Subcutaneous adipose tissue (tissue), 4 donors: ENCODE data around the gene PTPRQ. TPM values are rescaled to one million over a fixed set of nuclear protein-coding genes. Genes with fewer than 3 reads are reported as not detected.

Experiments used
- CTCF ChIP-seq: fragments of 450-650 bp; IDR thresholded peaks from one replicate; pipeline ENCODE4 v1.5.1; 2016; ENCODE audit warnings: low read depth, mild to moderate bottlenecking, control low read depth, antibody characterized with exemption, moderate library complexity
- total RNA-seq, 4 donors: library from RNA; depleted of rRNA; stranded (reverse); fragments of >200 nt; gene quantifications; one replicate each; pipeline ENCODE4 v1.1.0, GENCODE V29; 2016

PTPRQ gene
- total RNA-seq, 4 donors from 2014 or later, result 0.34 to 5.5 (median 2.2) TPM

GRCh38 chr12:80441921-80442320 lies 2.1 kb upstream of the PTPRQ start:
- no peak for TF ChIP-seq CTCF

- TF ChIP-seq CTCF, result no peak
These were observed 1.4 kb upstream of the PTPRQ start for GRCh38 chr12:80442426-80443222.

GRCh38 chr12:80445083-80445793 lies 1.2 kb downstream of the PTPRQ start:
- TF ChIP-seq CTCF, result no peak

GRCh38 chr12:80456513-80456912 lies 12.5 kb downstream of the PTPRQ start:
- no peak for TF ChIP-seq CTCF

GRCh38 chr12:80460972-80461371 lies 16.9 kb downstream of the PTPRQ start:
- TF ChIP-seq CTCF, result no peak

GRCh38 chr12:80469681-80470080 lies 25.6 kb downstream of the PTPRQ start:
- TF ChIP-seq CTCF, result no peak

- no peak for TF ChIP-seq CTCF
These were observed 26.4 kb downstream of the PTPRQ start for GRCh38 chr12:80470403-80470802.
